GM19193 (cell line): Measurements from ENCODE around the gene STX8.
A peak's percentile ranks its signal among the peaks of the same experiment; 100 is the strongest.

Experiments
- POLR2A ChIP-seq: IDR thresholded peaks from 4 replicates; pipeline ENCODE4 v1.6.1; 2011; ENCODE audit not compliant: insufficient read depth, insufficient read length; ENCODE audit errors: extremely low read depth

STX8 gene

DNA sequence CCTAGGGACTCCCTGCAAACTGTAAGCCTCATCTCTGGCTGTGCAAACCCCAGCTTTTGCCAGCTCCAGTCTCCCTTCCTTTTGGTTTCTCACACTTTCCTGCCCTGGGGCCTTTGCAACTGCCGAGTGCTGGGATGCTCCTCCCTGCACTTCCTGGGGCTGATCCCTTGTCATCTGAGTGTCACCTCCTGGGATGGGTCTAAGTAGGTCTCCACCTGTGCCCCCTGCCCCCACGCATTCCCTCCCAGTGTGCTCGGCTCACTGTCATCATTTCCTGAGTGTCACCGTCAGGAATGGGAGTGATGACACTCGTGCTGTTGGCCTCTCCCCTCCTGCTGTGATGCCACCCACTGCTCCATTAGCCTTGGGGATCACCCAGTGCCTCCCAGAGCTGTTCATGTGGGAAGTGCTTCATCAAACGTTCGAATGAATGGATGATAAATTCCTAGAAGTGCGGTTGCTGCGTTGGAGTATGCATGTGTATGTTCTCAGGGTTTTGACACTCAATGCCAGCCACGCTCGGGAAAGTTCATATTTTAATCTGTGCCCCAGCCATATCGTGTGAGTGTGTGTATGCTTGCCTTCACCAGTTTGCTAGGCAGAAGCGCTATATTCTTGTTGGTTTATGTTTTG, 364.4 kb downstream of the STX8 start:
- no peak for TF ChIP-seq POLR2A

DNA sequence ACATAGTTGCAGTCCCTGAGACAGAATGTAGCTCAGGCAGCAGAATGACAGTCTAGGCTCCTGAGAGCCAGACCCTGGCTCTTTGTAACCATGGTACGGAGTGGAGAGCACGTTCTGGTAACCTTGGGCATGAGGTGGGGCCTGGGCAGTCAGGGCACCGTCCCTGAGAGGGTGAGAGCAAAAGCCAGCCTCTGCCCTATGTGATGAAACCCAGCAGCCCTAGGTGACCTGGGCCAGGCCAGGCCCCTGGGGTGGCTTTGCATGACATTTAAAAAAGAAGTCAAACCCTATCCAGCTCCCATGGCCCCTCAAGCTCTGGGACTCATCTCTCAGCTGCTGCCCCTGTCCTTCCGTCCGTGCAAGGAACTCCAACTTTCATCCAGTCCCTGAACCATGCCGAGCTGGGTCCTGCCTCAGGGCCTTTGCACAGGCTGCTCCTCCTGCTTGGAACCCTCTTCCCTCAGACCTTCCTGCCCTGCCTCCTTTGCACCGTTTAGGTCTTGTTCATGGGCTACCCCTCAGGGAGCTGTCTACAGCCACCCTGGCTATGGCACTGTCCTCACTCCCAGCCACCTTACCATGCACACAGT, 365.7 kb downstream of the STX8 start:
- TF ChIP-seq POLR2A: no peak

DNA sequence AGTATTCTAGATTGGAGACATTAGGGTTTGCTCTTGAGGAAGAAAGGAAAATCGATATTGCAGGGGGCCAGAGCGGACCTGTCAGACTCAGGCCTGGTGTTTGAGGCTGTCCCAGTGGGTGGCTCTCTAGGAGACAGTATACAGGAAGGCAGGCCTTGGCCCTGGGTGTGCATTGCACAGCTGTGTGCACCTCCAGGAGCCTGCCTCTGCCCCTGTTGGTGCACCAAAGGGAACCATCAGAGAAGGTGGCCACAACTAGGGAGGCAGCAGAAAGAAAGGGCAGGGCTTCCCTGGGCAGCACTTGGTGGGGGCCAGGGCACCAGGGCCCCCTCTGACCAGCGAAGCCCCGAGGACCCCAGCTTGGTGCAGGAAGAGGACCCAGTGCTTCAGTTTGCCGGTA, 366.3 kb downstream of the STX8 start:
- TF ChIP-seq POLR2A: no peak

DNA sequence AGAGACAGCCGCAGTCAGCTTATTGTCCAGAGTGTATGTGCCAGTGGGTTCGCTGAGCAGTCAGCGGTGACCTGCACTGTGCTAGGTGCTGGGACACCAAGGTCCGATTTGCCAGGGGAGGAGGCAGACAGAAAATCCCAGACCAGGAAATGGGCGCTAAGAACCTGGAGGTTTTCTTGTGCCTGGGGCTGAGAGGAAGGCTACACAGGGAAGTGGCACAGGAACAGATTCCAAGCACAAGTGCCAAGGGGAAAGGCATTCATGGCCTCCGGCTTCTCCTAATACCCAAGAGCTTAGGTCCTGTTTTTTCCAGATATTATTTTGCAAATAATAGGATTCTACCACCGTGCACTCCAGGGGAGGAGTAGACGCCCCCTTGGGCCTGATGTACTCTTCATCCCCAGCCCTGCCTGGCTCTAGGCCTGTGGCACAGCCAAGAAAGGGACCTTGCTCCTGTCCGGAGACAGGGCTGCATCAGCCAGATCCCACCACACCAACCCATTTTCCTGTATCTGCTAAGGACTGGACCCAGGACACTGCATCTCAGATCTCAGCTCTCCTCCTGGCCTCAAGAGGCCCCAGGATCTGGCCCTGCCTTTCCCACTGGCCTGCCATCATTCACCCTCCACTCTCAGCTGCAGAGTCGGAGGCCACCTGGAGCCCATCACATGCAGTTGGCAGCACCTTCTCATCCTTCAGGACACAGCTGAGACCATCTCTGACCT, 367.1 kb downstream of the STX8 start:
- no peak for TF ChIP-seq POLR2A

DNA sequence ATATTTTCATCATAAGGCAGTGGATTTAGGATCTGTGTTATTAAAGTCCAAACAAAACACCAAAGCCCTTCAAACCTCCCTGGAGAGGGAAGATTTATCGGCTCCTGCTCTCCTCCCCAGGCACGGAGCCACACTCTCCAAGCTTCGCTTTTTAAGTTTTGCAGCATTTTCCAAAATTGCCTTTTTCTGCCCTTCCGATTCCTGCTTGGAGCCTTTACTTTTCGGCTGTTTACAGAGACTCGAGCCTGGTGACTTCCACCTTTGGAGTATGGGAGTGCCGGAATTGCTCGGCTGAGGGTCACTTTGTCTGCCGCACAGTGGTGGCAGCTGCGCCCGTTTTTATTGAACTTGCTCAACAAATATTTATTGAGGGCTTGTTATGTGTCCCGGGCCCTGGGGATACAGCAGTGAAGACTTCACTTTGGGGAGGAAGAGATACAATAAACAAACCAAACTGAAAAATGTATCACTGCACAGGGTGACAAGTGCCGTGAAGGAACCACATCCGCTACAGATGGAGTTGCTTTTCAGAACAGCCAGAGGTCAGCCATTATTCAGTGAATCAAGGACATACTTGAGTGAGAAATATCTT, 368.8 kb downstream of the STX8 start:
- no peak for TF ChIP-seq POLR2A

DNA sequence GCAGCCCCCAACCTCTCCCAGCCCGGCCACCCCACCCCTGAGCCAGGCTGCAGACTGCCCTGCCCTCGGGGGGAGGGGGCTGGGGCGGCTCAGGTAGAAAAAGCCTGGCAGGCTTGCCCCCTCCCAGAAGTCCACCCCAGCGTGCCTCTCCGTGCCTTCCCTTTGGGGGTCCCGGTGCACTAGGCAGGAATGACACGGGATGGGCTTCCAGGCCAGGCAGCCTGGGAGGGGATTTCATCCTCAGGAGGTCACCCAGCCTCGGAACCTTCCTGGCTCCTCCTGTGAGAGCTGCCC, 369.3 kb downstream of the STX8 start:
- TF ChIP-seq POLR2A: no peak

DNA sequence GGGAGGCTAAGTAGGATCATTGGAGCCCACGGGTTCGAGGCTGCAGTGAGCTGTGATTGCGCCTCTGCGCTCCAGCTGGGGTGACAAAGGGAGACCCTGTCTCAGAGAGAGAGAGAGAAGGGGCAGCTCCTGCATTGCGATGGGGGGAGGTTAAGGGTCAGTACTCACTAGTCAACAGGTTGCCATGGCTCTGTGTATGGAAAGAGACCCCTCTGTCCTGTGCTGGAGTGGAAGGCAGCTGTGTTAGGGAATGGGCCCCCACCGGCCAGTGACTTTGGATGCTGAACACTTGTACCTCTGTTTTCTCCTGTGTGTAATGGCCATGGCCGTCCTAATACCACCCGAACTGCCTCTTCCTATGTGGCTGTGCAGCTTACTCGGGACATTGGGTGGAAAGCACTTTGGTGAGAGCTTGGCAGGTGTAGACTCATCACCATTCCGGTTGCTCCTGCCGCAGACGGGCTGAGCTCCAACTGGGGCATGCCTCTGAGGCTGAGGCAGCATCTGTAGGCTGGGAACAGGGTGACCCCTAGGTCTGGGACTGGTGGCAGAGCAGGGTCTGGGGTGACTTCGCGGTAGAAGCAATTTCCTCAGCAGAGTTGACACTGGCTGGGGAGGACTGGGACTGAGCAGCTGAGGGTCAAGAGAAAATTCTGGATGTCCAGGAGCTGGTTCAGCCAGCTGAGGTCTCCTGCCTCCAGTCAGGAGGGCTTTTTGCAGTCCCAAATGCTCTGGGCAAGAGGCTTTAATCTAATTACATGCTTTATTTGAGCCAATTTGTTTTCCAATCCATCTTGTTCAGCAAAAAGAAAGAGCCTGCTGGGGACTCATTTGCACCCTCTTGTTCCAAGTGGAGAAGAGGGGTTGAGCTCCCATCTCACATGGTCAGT, 369.9 kb downstream of the STX8 start:
- no peak for TF ChIP-seq POLR2A

DNA sequence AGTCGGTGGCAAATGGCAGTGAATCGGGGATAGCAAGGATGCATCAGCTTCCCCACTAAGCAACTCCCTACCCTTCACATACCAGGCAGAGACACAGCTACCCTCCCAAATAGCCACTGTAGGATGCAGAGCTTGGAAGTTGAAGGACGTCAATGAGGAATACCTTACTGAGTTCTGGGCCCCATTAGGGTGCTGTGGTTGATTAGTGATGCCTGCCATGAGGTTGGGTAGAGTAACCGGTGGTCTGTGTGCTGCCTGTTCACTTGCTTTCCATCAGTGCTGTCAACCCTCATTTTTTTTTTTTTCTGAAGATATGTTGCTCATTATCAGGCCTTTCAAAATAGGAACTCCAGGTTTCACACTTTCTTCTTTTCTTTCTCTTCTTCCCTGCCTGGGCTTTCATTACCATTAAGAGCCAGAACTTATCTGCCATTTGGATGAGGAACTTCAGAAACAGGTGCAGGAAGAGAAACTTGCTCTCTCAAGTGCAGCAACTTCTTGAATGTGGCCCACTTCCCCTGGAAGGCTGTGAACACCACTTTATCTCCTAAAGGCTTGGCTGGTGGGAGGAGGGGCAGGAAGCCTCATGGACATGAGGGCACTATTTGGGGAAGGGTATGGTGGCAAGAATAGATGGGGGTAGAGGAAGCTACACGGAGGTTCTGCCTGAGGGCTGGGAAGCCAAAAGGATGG, 370.8 kb downstream of the STX8 start:
- TF ChIP-seq POLR2A: no peak

DNA sequence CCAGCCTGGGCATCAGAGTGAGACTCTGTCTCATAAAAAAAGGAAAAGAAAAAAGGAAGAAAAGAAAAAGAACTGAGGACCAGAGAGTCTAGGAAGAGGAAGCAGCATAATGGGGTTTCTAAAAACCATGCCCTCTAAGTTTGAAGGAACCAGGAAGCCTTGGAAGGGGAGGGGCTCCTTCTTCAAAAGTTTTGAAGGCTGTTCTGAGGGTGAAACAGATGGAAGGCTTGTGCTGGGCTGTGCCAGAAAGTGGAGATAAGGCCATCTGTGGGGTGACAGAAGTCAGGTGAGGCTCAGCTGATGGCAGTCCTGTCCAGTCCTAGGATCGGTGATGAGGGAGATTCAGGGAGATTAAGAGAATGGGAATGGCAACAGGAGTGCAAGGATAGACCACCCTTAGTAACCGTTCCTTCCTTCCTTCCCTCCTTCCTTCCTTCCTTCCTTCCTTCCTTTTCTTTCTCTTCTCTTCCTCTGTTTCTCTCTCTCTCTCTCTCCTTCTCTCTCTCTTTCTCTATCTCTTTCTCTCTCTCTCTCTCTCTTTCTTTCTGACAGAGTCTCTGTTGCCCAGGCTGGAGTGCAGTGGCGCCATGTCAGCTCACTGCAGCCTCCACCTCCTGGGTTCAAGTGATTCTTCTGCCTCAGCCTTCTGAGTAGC, 371.7 kb downstream of the STX8 start:
- TF ChIP-seq POLR2A: no peak

DNA sequence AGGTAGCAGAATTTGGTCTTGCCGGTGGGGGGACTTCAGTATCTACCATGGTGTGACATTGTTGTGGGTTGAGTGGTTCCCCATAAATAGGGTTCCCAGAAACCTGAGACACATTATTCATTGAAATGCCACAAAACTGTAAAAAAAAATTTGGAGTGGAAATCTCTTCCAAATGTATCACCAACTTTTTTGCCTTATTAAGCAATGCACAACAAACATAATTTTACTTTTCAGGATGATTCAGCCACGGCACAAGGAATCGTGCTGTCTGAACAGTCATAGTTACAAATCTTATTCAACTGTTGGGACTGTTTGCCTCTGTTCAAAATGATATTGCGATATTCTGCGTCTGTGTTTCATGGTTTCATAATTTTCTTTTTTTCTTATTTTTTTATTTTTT, 373.1 kb downstream of the STX8 start:
- no peak for TF ChIP-seq POLR2A

DNA sequence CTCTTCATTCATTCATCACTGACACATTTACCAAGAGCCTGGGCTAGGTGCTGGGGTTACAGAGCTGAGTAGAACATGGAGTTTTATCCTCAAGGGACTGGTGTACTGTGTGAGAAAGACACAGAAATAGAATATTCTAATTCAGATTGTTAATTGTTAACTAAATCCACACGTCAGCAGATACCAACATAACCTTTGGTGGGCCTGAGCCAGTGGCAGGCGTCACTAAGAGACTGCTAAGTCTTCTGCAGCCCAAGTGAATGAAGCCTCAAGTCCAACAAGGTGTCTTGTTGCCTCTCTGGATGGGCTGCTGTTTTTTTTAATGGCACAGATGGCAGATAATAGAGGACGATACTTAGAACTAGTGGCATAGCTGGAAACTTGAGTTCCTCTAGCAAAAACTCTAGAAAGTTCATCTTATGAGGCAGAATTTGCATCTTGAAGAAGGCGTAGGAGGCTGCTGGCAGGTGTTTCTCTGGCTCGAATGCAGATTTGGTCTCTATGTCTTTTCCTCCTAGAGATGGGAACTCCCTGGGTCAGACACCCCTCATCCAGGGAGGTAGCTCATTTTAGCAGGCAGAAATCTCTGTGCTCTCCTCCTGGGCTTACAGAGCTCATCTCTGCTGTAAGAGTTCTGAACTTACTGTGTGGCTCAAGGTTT, 374.8 kb downstream of the STX8 start:
- peak; percentile 41 for TF ChIP-seq POLR2A
